MCF 10A (cell line): ENCODE measurements around the gene KRTAP2-4. TPM values are rescaled to one million over a fixed set of nuclear protein-coding genes. Genes with fewer than 3 reads are reported as not detected.
"Not testable (repeated sequence)": the region's sequence is repeated elsewhere in the genome, so short reads cannot be mapped to it uniquely, and the experiment has no call there.

Source experiments
- BruUV-seq: library from RNA; stranded (reverse); fragments of 400-500 nt; replicated peaks from 2 replicates; lab custom pipeline; 2021; lab: Mats Ljungman, UMichigan
- CTCF ChIA-PET: fragments of 300-600 bp; sonication (Branson Sonifier 250); formaldehyde crosslinking; extraction: SDS; loops from one replicate; lab custom pipeline; 2021; ENCODE audit warnings: antibody characterized with exemption, inconsistent platforms; lab: Yijun Ruan, JAX
- POLR2A ChIA-PET: fragments of 300-600, 350-650 bp; sonication (Branson Sonifier 250); formaldehyde crosslinking; extraction: SDS; loops from one replicate; lab custom pipeline; 2020; ENCODE audit warnings: antibody characterized with exemption, inconsistent platforms; lab: Yijun Ruan, JAX
- DNase-seq: peaks from one replicate; pipeline ENCODE4 v3.0.0-alpha.2; 2018; ENCODE audit not compliant: unreplicated experiment
- H3K27ac Mint-ChIP-seq: one replicate; pipeline ENCODE4 v1.8.0; 2022; ENCODE audit warnings: mild to moderate bottlenecking, low read depth, mixed read lengths; ENCODE audit not compliant: unreplicated experiment
- H3K27me3 Mint-ChIP-seq: one replicate; pipeline ENCODE4 v1.8.0; 2022; ENCODE audit warnings: mixed read lengths; ENCODE audit not compliant: insufficient read depth, unreplicated experiment
- H3K36me3 Mint-ChIP-seq: one replicate; pipeline ENCODE4 v1.8.0; 2022; ENCODE audit warnings: mild to moderate bottlenecking, moderate library complexity, mixed read lengths; ENCODE audit not compliant: insufficient read depth, unreplicated experiment
- H3K4me1 Mint-ChIP-seq: one replicate; pipeline ENCODE4 v1.8.0; 2022; ENCODE audit warnings: mixed read lengths; ENCODE audit not compliant: insufficient read depth, unreplicated experiment
- H3K4me3 Mint-ChIP-seq: one replicate; pipeline ENCODE4 v1.8.0; 2022; ENCODE audit warnings: mild to moderate bottlenecking, moderate library complexity, mixed read lengths; ENCODE audit not compliant: unreplicated experiment
- H3K9me3 Mint-ChIP-seq: one replicate; pipeline ENCODE4 v1.8.0; 2022; ENCODE audit warnings: mixed read lengths; ENCODE audit not compliant: unreplicated experiment
- intact Hi-C: fragments of 100-400 bp; cut with micrococcal nuclease; formaldehyde crosslinking; loops from 2 replicates; pipeline ENCODE4 v1.14.1; 2022
- total RNA-seq: library from RNA; stranded (reverse); gene quantifications from 2 replicates; pipeline ENCODE4 v1.2.3, GENCODE V29; 2022
- TF ChIP-seq, protein P1 (sequence below): fragments of 200-600 bp; IDR thresholded peaks from one replicate; pipeline ENCODE4 v1.8.0; 2022; ENCODE audit warnings: antibody characterized with exemption, mild to moderate bottlenecking; ENCODE audit not compliant: unreplicated experiment

Gene KRTAP2-4
- total RNA-seq, 1 experiment from 2014 or later, result not detected

DNA sequence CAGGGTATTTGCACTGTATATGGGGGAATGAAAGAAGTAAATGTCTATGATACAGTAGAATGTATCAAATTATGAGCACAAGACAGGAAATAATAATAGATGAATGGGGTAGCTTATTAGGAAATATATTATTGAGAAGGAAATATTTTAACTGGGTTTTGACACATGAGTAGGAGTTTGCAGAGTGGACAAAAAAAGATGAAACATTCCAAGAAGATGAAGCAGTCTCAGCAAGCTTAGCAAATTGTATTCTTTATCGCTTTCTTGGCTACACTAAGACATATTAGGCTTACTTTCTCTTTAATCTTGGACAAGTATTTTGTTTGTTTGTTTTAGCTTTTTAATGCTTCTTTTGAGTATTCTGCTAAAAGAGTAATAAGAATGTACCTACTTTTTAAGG, 38.2 kb upstream of the KRTAP2-4 start:
- TF ChIP-seq, protein P1, sequence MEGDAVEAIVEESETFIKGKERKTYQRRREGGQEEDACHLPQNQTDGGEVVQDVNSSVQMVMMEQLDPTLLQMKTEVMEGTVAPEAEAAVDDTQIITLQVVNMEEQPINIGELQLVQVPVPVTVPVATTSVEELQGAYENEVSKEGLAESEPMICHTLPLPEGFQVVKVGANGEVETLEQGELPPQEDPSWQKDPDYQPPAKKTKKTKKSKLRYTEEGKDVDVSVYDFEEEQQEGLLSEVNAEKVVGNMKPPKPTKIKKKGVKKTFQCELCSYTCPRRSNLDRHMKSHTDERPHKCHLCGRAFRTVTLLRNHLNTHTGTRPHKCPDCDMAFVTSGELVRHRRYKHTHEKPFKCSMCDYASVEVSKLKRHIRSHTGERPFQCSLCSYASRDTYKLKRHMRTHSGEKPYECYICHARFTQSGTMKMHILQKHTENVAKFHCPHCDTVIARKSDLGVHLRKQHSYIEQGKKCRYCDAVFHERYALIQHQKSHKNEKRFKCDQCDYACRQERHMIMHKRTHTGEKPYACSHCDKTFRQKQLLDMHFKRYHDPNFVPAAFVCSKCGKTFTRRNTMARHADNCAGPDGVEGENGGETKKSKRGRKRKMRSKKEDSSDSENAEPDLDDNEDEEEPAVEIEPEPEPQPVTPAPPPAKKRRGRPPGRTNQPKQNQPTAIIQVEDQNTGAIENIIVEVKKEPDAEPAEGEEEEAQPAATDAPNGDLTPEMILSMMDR, result no peak
- H3K4me1 Mint-ChIP-seq, result peaks cover 6% of the 10 kb centered on the region
- H3K9me3 Mint-ChIP-seq, result no peaks in the 10 kb centered on the region
- H3K27ac Mint-ChIP-seq, result no peak overlapping the region
- DNase-seq, result no peak
- H3K4me3 Mint-ChIP-seq, result no peak overlapping the region
- POLR2A ChIA-PET, result no interaction called here
- no peaks in the 10 kb centered on the region for H3K36me3 Mint-ChIP-seq
- no peaks in the 10 kb centered on the region for H3K27me3 Mint-ChIP-seq
- CTCF ChIA-PET, result no interaction called here
- BruUV-seq, result no TSS peak
- intact Hi-C loops, result no loop called here

DNA sequence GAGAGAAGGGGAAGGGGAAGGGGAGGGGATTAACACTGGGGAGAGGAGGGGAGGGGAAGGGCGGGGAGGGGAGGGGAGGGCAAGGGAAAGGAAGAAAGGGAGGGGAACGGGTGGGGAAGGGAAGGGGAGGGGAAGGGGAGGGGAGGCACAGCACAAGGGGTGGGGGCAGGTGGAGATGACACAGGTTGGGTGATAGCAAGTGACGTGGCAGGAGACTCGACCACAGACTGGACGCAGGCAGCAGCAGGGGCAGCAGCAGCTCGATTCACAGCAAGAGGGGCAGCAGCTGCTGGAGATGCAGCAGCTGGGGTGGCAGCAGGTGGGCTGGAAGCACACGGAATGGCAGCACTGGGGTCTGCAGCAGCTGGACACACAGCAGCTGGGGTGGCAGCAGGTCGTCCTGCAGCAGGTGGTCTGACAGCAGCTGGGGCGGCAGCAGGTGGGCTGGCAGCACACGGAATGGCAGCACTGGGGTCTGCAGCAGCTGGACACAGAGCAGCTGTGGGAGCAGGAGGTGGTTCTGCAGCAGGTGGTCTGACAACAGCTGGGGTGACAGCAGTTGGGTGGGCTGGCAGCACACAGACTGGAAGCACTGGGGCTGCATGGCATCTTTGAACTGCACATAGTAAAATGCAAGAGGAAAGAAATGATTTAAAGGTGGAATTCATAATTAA, 36.0 kb upstream of the KRTAP2-4 start, which contains the start of gene KRTAP4-16:
TSS of gene KRTAP4-16 (minus strand) at position 624 of the 674 bp plus-strand sequence. CDS start at position 624, 0 bp downstream.
- TF ChIP-seq, protein P1, result no peak
- no peak for DNase-seq
- H3K4me1 Mint-ChIP-seq, result peaks cover 19% of the 10 kb centered on the region

DNA sequence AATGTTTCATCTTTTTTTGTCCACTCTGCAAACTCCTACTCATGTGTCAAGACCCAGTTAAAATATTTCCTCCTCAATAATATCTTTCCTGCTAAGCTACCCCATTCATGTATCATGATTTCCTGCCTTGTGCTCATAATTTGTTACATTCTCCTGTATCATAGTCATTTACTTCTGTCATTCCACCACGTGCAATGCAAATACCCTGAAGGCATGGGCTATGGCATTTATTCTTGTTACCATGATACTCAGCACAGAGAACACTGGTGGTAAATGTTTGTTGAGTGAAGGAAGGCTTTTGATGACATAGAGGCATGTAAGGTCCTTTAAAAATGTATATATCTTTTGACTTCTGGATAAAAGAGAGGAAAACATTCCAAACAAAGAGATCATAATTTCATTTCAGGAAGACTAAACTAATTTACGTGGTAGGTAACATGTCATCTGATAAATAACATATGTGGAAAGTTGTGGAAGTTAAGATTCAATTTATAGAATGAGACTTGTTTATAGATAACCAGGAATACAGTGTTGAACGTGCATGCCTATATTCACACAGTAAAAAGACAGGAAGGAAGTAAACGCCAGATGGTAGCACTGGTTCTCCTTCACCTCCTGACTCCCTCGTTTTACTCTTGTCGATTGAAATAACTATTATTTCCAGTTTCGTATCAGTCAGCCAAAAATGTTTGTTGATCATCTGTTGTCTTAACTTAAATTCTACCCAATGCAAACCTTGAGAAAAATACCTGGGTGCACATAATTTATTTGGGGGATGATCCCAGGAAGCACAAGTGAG, 34.2 kb upstream of the KRTAP2-4 start:
- peaks cover 19% of the 10 kb centered on the region for H3K4me1 Mint-ChIP-seq
- H3K9me3 Mint-ChIP-seq, CTCF ChIA-PET, H3K36me3 Mint-ChIP-seq, POLR2A ChIA-PET, BruUV-seq, intact Hi-C loops, H3K27me3 Mint-ChIP-seq, H3K4me3 Mint-ChIP-seq: not testable (repeated sequence)
- peak overlapping the region; percentile 27 for H3K27ac Mint-ChIP-seq
- DNase-seq, result peak; percentile 41

More for the DNA sequence above, 36.0 kb upstream of the KRTAP2-4 start, which contains the start of gene KRTAP4-16:
- intact Hi-C loops, result no loop called here
- Mint-ChIP-seq H3K4me3 (no peak within 1 kb of the TSS), H3K27ac (no peak within 1 kb of the TSS), H3K36me3 (no peaks in the 10 kb centered on the region), H3K27me3 (no peaks in the 10 kb centered on the region), H3K9me3 (no peaks in the 10 kb centered on the region)
- ChIA-PET POLR2A (no interaction called here), CTCF (interaction anchor here (0.8 kb wide), 1 partner anchor 447 kb away, joined by 3 read pairs; no protein-coding TSS in a partner anchor)
- no TSS peak for BruUV-seq

DNA sequence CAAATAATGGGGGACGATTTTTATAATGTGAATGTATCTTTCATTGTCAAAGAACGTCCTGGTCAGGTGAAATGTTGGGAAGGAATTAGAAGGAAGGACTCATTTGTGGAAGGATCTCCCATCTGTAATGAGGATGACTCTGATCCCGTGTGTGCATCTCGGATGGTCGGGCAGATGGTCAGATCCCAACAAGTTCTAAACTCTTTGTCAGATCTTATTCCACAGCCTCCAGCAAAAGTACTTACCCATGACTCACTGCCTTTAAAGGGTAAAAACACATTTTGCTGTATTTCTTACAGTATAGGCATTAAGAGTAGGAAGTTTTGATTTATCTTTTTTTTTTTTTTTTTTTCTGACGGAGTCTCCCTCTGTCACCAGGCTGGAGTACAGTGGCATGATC, 32.8 kb upstream of the KRTAP2-4 start:
- Mint-ChIP-seq H3K27ac (no peak overlapping the region), H3K4me1 (peaks cover 19% of the 10 kb centered on the region), H3K36me3 (no peaks in the 10 kb centered on the region), H3K4me3 (no peak overlapping the region), H3K27me3 (no peaks in the 10 kb centered on the region), H3K9me3 (no peaks in the 10 kb centered on the region)
- intact Hi-C loops, result no loop called here
- TF ChIP-seq, protein P1, result no peak
- no TSS peak for BruUV-seq
- ChIA-PET POLR2A (interaction anchor here (0.7 kb wide), 1 partner anchor 113 kb away, joined by 4 read pairs; no protein-coding TSS in a partner anchor), CTCF (no interaction called here)
- peak; percentile 17 for DNase-seq
